HG03354 (cell line): ENCODE measurements around the gene JARID2.
A peak's percentile ranks its signal among the peaks of the same experiment; 100 is the strongest.

Source experiments
- ATAC-seq: cut with Tn5 transposase; IDR thresholded peaks from one replicate; pipeline ENCODE4 v1.9.1; 2021; ENCODE audit warnings: mild to moderate bottlenecking; ENCODE audit not compliant: unreplicated experiment, poor library complexity, severe bottlenecking

The JARID2 gene

GRCh38 chr6:15263780-15264374 is 18.0 kb downstream of the JARID2 start:
- ATAC-seq, result no peak

DNA sequence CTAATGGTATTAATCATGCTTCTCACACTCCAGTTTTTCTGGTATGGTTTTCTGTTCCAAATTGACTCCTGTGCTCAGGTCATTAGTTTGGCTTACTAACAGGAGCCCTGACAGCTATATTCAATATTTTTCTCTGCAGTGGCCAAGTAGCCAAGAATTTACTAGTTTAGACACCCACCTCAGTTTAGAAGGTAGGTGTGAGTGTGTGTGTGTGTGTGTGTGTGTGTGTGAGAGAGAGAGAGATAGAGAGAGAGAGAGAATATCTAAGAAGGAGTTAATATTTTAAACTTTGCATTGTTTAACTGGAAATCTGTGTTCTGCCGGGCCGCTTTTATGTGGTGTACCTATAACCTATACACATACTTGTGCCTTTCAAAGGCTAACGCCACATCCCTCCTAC is 18.5 kb downstream of the JARID2 start:
- ATAC-seq, result no peak

- ATAC-seq, result no peak
Measured at GRCh38 chr6:15264902-15265761, 19.3 kb downstream of the JARID2 start.

DNA sequence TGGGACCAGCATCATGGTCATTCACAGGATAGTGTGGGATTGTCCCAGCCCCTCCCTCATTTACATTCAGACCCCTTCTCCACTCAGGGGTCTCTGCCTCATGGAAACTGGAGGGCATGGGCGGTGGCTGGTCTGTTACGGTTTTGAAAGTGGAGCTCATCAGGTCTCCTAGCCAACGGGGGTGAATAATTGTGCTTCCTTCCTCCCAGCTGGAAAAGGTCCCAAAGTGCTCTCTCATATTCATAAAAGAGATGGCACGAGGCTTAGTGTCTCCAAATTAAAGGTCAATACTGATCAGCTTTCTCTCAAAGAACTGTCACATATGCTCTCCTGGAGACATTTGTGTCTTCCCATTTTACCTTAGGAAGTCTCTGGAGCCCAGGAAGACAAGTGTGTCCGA is 19.9 kb downstream of the JARID2 start:
- ATAC-seq, result no peak

DNA sequence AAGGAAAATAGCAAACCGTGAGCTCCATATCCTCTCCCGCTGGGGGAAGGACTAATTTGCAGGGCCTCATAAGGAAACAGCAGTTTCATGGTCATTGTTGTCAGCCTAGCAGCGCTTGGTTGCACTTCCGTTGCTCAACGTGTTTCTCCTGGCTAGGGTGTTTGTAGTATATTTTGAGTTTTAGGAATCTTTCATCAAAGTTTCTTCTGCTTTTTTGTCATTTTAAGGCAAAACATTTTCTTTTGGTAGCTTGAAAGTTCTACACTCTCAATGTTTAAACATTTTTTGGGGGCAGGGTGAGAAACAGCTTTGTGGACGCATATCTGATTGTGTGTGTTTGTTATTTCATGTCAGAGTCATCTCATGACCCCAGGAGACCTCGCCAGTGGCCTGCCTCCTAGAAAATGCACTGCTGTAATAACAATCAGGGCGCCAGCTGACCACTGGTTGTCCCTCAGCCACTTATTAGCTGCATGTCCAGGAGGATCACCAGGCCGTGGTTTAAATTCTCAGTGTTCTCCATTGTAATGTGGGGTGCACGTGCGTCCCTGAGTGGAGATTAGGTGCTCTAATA is 20.6 kb downstream of the JARID2 start:
- ATAC-seq, result peak; percentile 48

GRCh38 chr6:15267221-15267620 is 21.4 kb downstream of the JARID2 start:
- no peak for ATAC-seq

- no peak for ATAC-seq
Measured at GRCh38 chr6:15268137-15268908, 22.5 kb downstream of the JARID2 start.

GRCh38 chr6:15269011-15269410 is 23.1 kb downstream of the JARID2 start:
- ATAC-seq, result no peak

DNA sequence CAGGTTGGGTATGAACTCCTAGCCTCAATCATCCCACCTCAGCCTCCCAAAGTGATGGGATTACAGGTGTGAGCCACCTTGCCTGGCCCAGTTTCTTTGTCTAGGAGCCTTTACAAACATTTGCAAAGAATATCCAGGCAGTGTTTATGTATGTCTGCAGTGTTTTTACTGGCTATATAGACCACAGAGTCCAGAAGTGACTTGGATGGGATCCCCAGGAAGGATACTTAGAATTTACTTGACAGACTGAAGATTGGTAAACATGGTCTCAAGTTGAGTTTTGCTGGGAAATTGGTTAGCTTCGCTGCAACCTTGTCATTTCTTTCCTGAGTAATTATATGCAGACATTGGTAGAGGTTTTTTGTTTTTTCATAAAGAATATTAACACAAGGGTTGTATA is 23.8 kb downstream of the JARID2 start:
- no peak for ATAC-seq

- no peak for ATAC-seq
Measured at GRCh38 chr6:15270402-15270801, 24.5 kb downstream of the JARID2 start.

- ATAC-seq, result no peak
Measured at GRCh38 chr6:15272562-15272961, 26.7 kb downstream of the JARID2 start.

DNA sequence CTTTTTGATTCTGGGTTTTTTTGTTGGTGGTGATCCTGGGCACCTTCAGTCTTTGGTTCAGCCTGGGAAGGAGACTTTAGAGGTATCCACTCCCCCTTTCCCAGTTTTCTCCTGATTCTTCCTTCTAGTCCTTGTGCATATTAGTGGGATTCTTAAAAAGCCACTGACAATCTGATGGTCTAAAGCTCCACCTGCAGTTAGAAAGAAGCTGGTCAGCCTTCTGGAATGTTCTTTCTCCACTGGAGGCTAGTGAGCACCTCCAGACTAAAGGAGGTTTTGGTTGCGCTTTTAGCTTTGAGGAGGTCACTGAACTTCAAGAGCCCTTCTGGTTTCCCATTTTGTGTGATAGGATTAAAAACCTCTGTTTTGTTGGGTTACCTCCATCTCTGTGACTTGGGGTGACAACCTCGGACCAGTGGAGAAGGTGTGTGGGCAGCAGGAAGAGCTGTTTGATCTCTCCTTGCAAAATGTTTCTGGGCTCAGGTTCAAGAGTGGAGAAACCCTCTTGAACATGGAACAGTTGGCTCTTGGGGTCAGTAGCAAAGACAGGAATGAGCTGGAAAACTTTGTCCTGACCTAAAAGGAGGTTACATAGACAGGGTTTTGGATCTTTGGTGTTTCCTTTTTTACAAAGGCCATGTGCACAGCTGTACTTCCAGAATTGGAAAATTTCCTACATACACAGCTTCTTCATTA is 29.0 kb downstream of the JARID2 start:
- ATAC-seq, result no peak

GRCh38 chr6:15276036-15276985 is 30.4 kb downstream of the JARID2 start:
- no peak for ATAC-seq

DNA sequence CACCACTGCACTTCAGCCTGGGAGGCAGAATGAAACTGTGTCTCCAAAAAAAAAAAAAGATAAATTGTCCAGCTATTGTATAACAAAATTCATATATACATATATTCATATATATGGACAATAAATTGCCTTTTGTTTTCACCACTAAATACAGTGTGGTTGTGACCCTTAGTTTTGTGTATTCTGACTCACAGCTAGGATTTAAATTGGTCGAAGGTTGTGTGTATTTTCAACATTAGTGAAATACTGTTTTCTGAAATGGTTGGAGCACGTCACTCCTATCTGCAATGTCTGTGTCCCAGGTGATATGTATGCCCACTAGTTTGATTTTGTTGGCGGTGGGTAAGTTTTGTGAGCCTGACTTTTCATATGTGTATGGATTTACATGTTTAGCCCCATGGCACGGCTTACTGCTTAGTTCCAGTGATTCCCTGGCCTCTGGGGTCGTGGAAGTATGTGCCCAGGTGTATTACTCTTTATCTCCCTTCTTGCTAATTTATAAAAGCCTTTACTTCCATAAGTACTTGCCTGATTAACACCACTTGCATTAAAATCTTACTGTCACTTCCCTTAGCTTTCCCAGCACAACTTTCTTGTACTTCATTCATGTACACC is 33.3 kb downstream of the JARID2 start:
- no peak for ATAC-seq

DNA sequence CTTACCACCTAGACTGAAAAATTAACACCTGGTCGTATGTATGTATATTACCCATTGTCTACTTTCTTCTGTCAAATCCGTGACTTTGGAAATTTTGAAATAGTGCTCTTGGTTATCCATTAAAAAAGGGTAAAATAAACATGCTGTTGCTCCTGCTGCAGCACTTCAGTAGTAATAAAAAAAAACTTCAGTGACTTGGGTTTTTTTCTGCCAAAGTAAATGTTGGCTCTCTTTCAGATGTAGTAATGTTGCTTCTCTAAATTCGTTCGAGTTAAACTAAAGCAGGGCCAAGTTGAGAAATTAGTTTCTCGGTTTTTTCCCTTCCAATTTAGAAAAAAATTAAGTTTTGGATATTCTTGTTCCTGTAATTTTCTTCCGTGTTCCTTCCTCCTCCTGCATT is 34.2 kb downstream of the JARID2 start:
- ATAC-seq, result no peak

DNA sequence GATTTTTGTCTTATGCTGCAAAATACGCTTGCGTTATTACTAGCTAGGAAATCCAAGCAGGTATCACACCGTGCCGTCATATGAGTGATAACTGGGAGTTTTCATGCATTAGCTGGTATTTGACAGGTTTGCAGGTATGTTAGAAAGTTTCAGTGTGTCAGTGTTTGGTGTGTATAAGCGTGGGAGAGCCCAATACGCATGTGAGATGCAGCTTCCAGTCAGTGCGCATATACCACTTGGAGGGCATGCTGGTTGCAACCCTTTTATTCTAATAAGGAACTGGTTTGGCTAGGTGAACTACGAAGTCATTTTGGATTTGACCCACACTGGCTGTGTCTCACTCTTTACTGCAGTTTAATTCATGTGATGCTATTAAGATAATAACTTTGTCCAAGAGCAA is 35.1 kb downstream of the JARID2 start:
- ATAC-seq, result no peak

DNA sequence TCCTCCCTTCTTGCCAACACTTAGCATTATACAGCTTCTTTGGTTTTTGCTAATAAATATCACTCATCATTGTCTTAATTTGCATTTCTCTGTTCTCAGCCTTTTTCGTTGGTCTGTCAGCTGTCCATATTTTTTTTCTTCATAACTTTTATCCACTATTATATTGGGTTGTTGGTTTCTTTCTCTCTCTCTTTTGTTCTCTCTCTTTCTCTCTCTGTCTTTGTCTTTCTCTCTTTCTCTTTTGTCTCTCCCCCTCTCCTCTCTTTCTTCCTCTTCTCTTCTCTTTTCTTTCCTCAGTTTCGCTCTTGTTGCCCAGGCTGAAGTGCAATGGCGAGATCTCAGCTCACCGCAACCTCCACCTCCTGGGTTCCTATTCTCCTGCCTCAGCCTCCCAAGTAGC is 36.5 kb downstream of the JARID2 start:
- ATAC-seq, result no peak

GRCh38 chr6:15283986-15284361 is 38.1 kb downstream of the JARID2 start:
- ATAC-seq, result no peak
